Measurements from ENCODE around the gene ZNF488.

Gene ZNF488

GRCh38 chr10:47365431-47366180 is 18.5 kb downstream of the ZNF488 start:
- no peak for DNase-seq

- no peak for DNase-seq
Measured at GRCh38 chr10:47364911-47365310, 19.2 kb downstream of the ZNF488 start.

- no peak for DNase-seq
Measured at GRCh38 chr10:47364366-47364765, 19.7 kb downstream of the ZNF488 start.

- DNase-seq, result no peak
Measured at GRCh38 chr10:47363781-47364180, 20.3 kb downstream of the ZNF488 start.

GRCh38 chr10:47362199-47362598 is 21.9 kb downstream of the ZNF488 start:
- DNase-seq, result no peak

- peak; percentile 75 for DNase-seq
Measured at GRCh38 chr10:47361293-47361692, 22.8 kb downstream of the ZNF488 start.

GRCh38 chr10:47360419-47361040 is 23.6 kb downstream of the ZNF488 start:
- DNase-seq, result no peak

- no peak for DNase-seq
Measured at GRCh38 chr10:47359626-47360418, 24.3 kb downstream of the ZNF488 start.

- DNase-seq, result no peak
Measured at GRCh38 chr10:47359101-47359500, 25.0 kb downstream of the ZNF488 start.

GRCh38 chr10:47358457-47358856 is 25.6 kb downstream of the ZNF488 start:
- DNase-seq, result no peak

GRCh38 chr10:47357911-47358310 is 26.2 kb downstream of the ZNF488 start:
- no peak for DNase-seq

GRCh38 chr10:47357131-47357582 is 26.9 kb downstream of the ZNF488 start:
- DNase-seq, result no peak

GRCh38 chr10:47356708-47357107 is 27.4 kb downstream of the ZNF488 start:
- no peak for DNase-seq

- DNase-seq, result no peak
Measured at GRCh38 chr10:47354900-47355299, 29.2 kb downstream of the ZNF488 start.

- DNase-seq, result no peak
Measured at GRCh38 chr10:47354165-47354564, 29.9 kb downstream of the ZNF488 start.

- DNase-seq, result no peak
Measured at GRCh38 chr10:47353351-47353750, 30.7 kb downstream of the ZNF488 start.

- no peak for DNase-seq
Measured at GRCh38 chr10:47351899-47352815, 31.9 kb downstream of the ZNF488 start.

GRCh38 chr10:47350671-47351640 is 33.1 kb downstream of the ZNF488 start:
- no peak for DNase-seq

GRCh38 chr10:47349941-47350371 is 34.1 kb downstream of the ZNF488 start:
- DNase-seq, result no peak

GRCh38 chr10:47349516-47349915 is 34.6 kb downstream of the ZNF488 start:
- no peak for DNase-seq

Data from activated CD8-positive, alpha-beta memory T cell treated with anti-CD3 and anti-CD28 coated beads, Interleukin-2, amount 50 U/mL, for 48 hours (primary cell).